Astrocyte (in vitro differentiated cells and primary cell): Measurements from ENCODE around the gene ST3GAL4. TPM values are rescaled to one million over a fixed set of nuclear protein-coding genes. Genes with fewer than 3 reads are reported as not detected.

Experiments
- DNase-seq: peaks from one replicate; pipeline ENCODE4 v3.0.0-alpha.2; 2010; ENCODE audit warnings: low read depth
- FAIRE-seq: peaks from 2 replicates; lab custom pipeline; 2011; peaks lifted over from hg19 to GRCh38; lab: Jason Lieb, UNC
- H2AFZ ChIP-seq: 2 replicates; pipeline ENCODE4 v1.6.0; 2012; ENCODE audit warnings: low read depth, low read length, inconsistent platforms
- H3K27ac ChIP-seq: 2 replicates; pipeline ENCODE4 v1.5.1; 2011; ENCODE audit warnings: low read depth, low read length, inconsistent platforms
- H3K27me3 ChIP-seq: 2 replicates; pipeline ENCODE4 v1.6.0; 2011; ENCODE audit warnings: low read length, inconsistent platforms; ENCODE audit not compliant: insufficient read depth
- H3K36me3 ChIP-seq: 2 replicates; pipeline ENCODE4 v1.5.1; 2011; ENCODE audit warnings: low read length, inconsistent platforms; ENCODE audit not compliant: insufficient read depth
- H3K4me1 ChIP-seq: 2 replicates; pipeline ENCODE4 v1.5.1; 2011; ENCODE audit warnings: low read length, inconsistent platforms; ENCODE audit not compliant: insufficient read depth
- H3K4me2 ChIP-seq: 2 replicates; pipeline ENCODE4 v1.6.0; 2012; ENCODE audit warnings: low read length, inconsistent platforms
- H3K4me3 ChIP-seq: 2 replicates; pipeline ENCODE4 v1.5.1; 2011; ENCODE audit warnings: low read depth, mild to moderate bottlenecking, low read length, inconsistent platforms; ENCODE audit not compliant: insufficient read depth
- H3K79me2 ChIP-seq: 2 replicates; pipeline ENCODE4 v1.6.0; 2012; ENCODE audit warnings: mild to moderate bottlenecking, low read length, inconsistent platforms; ENCODE audit not compliant: insufficient read depth
- H3K9ac ChIP-seq: 2 replicates; pipeline ENCODE4 v1.6.0; 2012; ENCODE audit warnings: mild to moderate bottlenecking, low read length, inconsistent platforms
- H3K9me3 ChIP-seq: 2 replicates; pipeline ENCODE4 v1.5.1; 2012; ENCODE audit warnings: low read depth, mild to moderate bottlenecking, low read length, inconsistent platforms; ENCODE audit not compliant: insufficient read depth
- H4K20me1 ChIP-seq: 2 replicates; pipeline ENCODE4 v1.6.0; 2012; ENCODE audit warnings: low read length, inconsistent platforms; ENCODE audit not compliant: insufficient read depth
- H3K27ac Mint-ChIP-seq: one replicate; pipeline ENCODE4 v1.8.0; 2021; ENCODE audit warnings: mild to moderate bottlenecking, mixed read lengths; ENCODE audit not compliant: unreplicated experiment
- H3K27me3 Mint-ChIP-seq: one replicate; pipeline ENCODE4 v1.8.0; 2021; ENCODE audit warnings: low read depth, mixed read lengths; ENCODE audit not compliant: unreplicated experiment
- H3K36me3 Mint-ChIP-seq: one replicate; pipeline ENCODE4 v1.8.0; 2021; ENCODE audit warnings: low read depth, mixed read lengths; ENCODE audit not compliant: unreplicated experiment
- H3K4me1 Mint-ChIP-seq: one replicate; pipeline ENCODE4 v1.8.0; 2021; ENCODE audit warnings: low read depth, mixed read lengths; ENCODE audit not compliant: unreplicated experiment
- H3K4me3 Mint-ChIP-seq: one replicate; pipeline ENCODE4 v1.8.0; 2021; ENCODE audit warnings: mild to moderate bottlenecking, moderate library complexity, mixed read lengths; ENCODE audit not compliant: unreplicated experiment
- H3K9me3 Mint-ChIP-seq: one replicate; pipeline ENCODE4 v1.8.0; 2021; ENCODE audit warnings: mild to moderate bottlenecking, mixed read lengths; ENCODE audit not compliant: unreplicated experiment
- EZH2 ChIP-seq: IDR thresholded peaks from 2 replicates; pipeline ENCODE4 v1.6.1; 2012; ENCODE audit warnings: mild to moderate bottlenecking, low read length, inconsistent platforms; ENCODE audit not compliant: insufficient read depth
- total RNA-seq: library from RNA; stranded (reverse); gene quantifications from 2 replicates; pipeline ENCODE4 v1.2.1, GENCODE V29; 2021
- TF ChIP-seq, protein P1 (sequence below): IDR thresholded peaks from 2 replicates; pipeline ENCODE4 v1.5.1; 2011; ENCODE audit warnings: low read depth, mild to moderate bottlenecking, inconsistent platforms, low read length, moderate library complexity; ENCODE audit not compliant: insufficient read depth

ST3GAL4 gene
- total RNA-seq, 1 donor from 2014 or later = 12.2 TPM

DNA sequence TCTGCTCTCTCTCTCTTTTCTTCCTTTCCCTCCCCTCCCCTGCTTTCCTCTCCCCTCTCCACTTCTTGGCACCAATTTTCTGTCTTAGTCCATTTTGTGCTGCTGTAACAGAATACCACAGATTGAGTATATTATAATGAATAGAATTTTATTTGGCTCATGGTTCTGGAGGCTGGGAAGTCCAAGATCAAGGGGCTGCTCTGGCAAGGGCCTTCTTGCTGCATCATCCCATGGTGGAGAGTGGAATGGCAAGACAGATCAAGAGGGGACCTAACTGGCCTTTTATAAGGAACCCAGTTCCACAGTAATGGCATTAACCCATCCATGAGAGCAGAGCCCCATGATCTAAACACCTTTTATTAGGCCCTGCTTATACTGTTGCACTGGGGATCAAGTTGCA lies 44.5 kb downstream of the ST3GAL4 start:
- Mint-ChIP-seq H3K27ac (no peak overlapping the region), H3K4me3 (no peak overlapping the region), H3K9me3 (peaks cover 4% of the 10 kb centered on the region), H3K36me3 (peaks cover 15% of the 10 kb centered on the region), H3K27me3 (no peaks in the 10 kb centered on the region), H3K4me1 (peaks cover 10% of the 10 kb centered on the region)
- H3K36me3 ChIP-seq = no peaks in the 10 kb centered on the region
- no peaks in the 10 kb centered on the region for H3K79me2 ChIP-seq
- H3K4me2 ChIP-seq = no peak overlapping the region
- no peaks in the 10 kb centered on the region for H3K27me3 ChIP-seq
- DNase-seq = no peak
- no peak overlapping the region for H3K27ac ChIP-seq
- H3K9me3 ChIP-seq = no peaks in the 10 kb centered on the region
- peaks cover 8% of the 10 kb centered on the region for H3K4me1 ChIP-seq
- H3K4me3 ChIP-seq = no peak overlapping the region
- H4K20me1 ChIP-seq = peaks cover 11% of the 10 kb centered on the region
- FAIRE-seq = no peak
- TF ChIP-seq, protein P1, sequence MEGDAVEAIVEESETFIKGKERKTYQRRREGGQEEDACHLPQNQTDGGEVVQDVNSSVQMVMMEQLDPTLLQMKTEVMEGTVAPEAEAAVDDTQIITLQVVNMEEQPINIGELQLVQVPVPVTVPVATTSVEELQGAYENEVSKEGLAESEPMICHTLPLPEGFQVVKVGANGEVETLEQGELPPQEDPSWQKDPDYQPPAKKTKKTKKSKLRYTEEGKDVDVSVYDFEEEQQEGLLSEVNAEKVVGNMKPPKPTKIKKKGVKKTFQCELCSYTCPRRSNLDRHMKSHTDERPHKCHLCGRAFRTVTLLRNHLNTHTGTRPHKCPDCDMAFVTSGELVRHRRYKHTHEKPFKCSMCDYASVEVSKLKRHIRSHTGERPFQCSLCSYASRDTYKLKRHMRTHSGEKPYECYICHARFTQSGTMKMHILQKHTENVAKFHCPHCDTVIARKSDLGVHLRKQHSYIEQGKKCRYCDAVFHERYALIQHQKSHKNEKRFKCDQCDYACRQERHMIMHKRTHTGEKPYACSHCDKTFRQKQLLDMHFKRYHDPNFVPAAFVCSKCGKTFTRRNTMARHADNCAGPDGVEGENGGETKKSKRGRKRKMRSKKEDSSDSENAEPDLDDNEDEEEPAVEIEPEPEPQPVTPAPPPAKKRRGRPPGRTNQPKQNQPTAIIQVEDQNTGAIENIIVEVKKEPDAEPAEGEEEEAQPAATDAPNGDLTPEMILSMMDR = no peak
- no peak for TF ChIP-seq EZH2
- H2AFZ ChIP-seq = no peak overlapping the region
- no peak overlapping the region for H3K9ac ChIP-seq

- Histone ChIP-seq H3K4me2 (no peak overlapping the region), H3K4me1 (peaks cover 8% of the 10 kb centered on the region), H3K27ac (no peak overlapping the region), H3K9me3 (no peaks in the 10 kb centered on the region), H3K36me3 (no peaks in the 10 kb centered on the region), H3K4me3 (no peak overlapping the region), H4K20me1 (peaks cover 11% of the 10 kb centered on the region), H3K27me3 (no peaks in the 10 kb centered on the region), H3K79me2 (no peaks in the 10 kb centered on the region), H2AFZ (no peak overlapping the region), H3K9ac (no peak overlapping the region)
- H3K4me3 Mint-ChIP-seq = no peak overlapping the region
- H3K4me1 Mint-ChIP-seq = peaks cover 10% of the 10 kb centered on the region
- FAIRE-seq = no peak
- TF ChIP-seq EZH2 = no peak
- TF ChIP-seq, protein P1 = no peak
- H3K36me3 Mint-ChIP-seq = peaks cover 15% of the 10 kb centered on the region
- no peaks in the 10 kb centered on the region for H3K27me3 Mint-ChIP-seq
- H3K27ac Mint-ChIP-seq = no peak overlapping the region
- DNase-seq = no peak
- peaks cover 4% of the 10 kb centered on the region for H3K9me3 Mint-ChIP-seq
These were observed 45.0 kb downstream of the ST3GAL4 start for GRCh38 chr11:126400479-126400878.

DNA sequence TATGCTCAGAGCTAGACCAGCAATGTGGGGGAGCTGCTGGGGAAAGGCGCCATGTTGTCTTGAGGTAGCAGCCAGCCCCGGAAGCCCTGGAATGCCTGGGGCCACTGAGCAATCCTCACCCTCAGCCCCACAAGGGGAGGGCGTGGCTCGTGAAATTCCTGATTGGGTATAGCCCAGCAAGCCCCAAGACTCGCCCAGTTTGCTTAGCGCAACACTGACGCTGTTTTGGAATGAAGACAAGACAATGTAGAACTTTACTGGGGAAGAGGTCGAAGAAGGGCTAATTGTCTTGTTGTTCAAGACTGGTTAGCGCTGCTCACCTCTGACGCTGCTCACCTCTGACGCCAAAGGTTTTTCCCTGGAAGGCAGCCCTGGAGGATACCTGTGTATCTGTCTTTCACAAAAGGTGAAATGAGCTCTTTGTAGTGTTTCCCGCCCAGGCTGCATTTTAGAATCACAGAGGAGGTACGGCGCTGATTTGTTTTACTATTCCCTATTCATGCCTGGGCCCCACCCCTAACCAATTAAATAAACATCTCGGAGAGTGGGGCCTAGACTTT lies 47.6 kb downstream of the ST3GAL4 start:
- Histone ChIP-seq H3K4me2 (no peak overlapping the region), H2AFZ (no peak overlapping the region), H3K27ac (no peak overlapping the region), H3K79me2 (no peaks in the 10 kb centered on the region), H3K27me3 (no peaks in the 10 kb centered on the region), H3K36me3 (no peaks in the 10 kb centered on the region), H3K4me1 (peaks cover 8% of the 10 kb centered on the region), H4K20me1 (peaks cover 8% of the 10 kb centered on the region), H3K4me3 (no peak overlapping the region), H3K9me3 (no peaks in the 10 kb centered on the region), H3K9ac (no peak overlapping the region)
- H3K4me3 Mint-ChIP-seq = no peak overlapping the region
- no peak for DNase-seq
- TF ChIP-seq, protein P1 = no peak
- no peak for TF ChIP-seq EZH2
- H3K27ac Mint-ChIP-seq = no peak overlapping the region
- H3K27me3 Mint-ChIP-seq = no peaks in the 10 kb centered on the region
- FAIRE-seq = no peak
- H3K36me3 Mint-ChIP-seq = peaks cover 16% of the 10 kb centered on the region
- peaks cover 10% of the 10 kb centered on the region for H3K4me1 Mint-ChIP-seq
- H3K9me3 Mint-ChIP-seq = peaks cover 4% of the 10 kb centered on the region
